ENCODE results near the gene CDH13.
A peak's percentile ranks its signal among the peaks of the same experiment; 100 is the strongest.

CDH13 gene

DNA sequence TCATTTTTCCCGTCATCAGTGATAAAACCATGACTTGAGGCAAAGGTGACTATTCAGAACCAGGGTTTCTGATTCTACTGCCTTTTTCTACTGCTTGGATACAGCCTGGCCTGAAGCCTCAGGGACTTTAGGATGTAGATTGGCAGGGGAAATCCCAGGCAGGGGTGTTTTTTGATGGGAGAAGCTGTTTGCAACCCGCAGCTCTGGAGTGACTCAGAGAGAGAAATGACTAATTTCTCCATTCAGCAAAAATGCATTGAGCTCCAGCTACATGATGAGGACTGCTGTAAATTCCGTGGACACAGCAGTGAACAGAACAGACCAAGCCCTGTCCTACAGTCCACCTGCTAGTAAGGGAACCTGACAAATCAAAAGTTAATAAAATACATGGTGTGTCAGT is 560.6 kb downstream of the CDH13 start:
- no peak for DNase-seq (ENCODE audit: low read depth)

DNA sequence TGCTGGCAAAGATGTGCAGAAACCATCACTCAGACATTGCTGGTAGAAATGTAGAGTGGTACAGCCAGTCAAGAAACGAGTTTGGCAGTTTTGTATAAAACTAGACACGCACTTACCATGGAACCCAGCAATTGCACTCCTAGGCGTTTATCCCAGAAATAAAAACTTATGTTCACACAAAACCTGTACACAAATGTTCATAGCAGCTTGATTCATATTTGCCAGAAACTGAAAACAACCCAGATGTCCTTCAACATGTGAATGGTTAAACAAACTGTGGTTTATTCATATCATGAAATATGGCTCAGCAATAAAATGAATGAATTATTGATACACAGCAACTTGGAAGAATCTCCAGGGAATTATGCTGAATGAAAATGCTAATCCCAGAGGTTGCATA is 570.0 kb downstream of the CDH13 start:
- DNase-seq (ENCODE audit: low read depth): no peak

DNA sequence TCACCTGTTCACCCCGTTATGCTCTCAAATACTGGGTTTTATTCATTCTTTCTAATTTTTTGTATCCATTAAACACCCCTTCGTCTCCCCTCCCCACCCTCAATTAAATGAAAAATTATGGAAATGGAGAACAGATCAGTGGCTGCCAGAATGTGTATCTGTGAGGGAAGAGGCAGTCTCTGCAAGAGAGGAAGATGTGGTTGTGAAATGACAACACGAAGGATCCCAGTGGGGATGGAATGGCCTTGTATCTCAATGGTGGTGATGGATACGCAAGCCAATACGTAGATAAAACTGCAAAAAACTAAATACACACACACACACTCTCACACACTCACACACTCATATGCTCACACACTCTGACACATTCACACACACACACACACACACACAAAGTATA is 570.7 kb downstream of the CDH13 start:
- DNase-seq (ENCODE audit: low read depth): no peak

DNA sequence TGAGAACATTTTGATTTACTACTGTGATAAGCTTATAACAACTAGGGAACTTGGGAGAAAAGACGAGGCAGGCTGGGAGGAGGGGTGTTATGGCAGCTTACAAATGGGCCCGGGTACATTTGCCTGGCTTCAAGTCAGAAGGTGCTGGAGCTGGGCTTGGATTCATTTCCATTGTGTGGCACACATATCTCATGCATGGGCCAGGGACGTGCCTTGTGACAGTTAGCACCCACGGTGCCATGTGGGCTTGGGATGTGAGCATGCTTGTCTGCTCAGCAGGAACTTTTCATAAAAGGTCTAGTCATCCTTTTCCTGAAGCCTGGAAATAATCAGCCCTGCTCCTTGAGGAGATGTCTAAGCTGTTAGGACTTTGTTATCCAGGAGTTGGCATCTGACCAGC is 572.2 kb downstream of the CDH13 start:
- DNase-seq (ENCODE audit: low read depth): no peak

DNA sequence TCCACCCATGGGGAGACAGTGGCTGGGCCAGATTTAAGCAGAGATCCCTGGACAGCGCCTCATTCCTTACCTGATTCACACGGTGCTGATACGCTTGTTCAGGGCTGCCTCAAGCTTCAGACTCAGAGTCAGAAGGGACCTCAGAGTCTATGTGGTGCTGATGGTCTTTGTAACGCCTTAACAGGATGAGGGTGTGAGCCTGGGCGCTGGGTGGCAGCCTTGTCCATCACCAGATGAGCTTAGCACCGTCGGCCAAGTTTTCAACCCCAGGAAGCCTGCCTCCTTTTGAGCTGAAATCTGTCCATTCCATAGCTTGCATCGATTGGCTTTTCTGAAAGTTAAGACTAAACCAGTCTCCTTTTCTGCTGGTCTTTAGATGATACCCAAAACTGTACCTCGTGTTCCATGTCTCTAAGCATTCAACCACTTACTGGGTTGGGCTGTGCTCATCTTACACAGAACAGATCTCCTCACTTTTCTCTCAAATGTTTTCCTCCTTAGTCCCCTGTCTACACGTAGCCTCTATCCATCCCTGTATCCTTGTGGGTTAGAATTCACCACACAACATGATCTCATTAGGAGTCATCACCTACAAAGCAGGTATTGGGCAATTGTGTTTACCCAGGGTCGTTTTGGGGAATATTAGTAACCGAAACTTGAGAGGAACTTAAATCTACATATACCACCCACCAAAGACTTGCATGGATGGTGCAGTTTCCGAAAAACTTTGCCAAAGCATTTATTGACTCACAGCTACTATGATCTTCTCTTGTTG is 573.4 kb downstream of the CDH13 start:
- no peak for DNase-seq (ENCODE audit: low read depth)

DNA sequence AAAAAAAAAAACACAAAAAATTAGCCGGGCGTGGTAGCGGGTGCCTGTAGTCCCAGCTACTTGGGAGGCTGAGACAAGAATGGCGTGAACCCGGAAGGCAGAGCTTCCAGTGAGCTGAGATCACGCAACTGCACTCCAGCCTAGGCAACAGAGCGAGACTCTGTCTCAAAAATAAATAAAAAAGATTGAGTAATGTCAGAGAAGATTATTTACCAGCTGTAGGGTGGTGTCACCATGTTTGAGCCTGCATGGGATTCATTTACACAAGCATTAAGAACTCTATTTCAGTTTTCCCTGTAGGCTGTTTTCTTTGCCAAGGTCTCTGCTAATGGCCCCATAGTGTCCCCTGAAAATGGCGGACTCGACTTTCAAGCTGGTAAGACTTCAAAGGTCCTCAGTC is 575.0 kb downstream of the CDH13 start:
- DNase-seq (ENCODE audit: low read depth): no peak

DNA sequence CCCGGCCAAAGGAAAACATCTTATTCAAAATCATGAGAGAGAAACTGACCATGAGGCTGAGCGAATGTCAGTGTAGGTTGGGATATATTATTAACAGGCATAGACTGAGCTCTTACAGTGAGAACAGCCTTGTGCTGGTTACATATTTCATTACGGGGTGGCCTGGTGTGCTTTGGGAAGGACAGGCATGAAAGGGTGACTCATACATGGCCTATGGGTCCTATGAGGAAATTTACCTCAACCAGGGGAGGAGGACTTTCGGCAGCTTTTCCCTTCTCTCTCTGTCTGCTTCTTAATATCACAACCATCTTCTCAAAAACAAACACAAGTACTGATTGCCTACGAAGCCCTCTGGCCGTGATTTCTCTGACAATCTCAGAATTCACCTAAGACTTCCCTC is 579.1 kb downstream of the CDH13 start:
- no peak for DNase-seq (ENCODE audit: low read depth)

DNA sequence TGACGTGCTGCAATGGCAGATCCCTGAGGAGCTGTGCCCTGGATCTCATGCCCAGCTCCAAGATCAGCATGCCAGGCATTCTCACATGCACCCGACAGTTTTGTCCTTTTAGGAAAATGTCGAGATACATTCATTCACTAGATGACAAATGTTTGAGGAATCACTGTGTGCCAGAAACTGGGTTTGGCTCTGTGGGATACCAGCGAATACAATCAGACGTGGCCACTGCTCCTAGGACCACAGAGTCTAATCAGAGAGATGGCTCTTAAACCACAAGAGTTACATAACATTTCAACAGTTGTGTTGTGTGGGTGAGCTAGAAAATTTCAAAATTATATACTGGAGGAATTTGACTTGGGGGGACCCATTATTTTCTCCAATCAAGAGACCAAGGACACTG is 579.7 kb downstream of the CDH13 start:
- DNase-seq (ENCODE audit: low read depth): no peak

DNA sequence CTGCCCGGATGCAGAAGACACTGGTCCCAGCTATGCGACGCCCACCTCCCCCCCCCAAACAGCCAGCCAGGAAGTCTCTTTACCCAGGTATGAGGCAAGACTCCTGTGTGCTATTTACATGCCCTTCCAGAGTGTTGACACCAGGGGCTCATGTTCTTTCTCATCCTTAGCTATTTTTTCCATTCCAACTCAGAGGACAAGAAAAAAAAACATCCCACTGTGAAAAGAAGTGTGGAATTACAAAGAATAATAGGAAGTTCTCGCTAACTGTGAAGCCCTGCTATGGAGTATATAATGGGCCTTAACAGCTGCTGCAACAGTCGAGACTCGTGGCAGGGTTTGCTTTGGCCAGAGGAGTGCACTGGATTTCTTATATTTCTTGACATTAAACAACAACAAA is 584.9 kb downstream of the CDH13 start:
- DNase-seq (ENCODE audit: low read depth): no peak

DNA sequence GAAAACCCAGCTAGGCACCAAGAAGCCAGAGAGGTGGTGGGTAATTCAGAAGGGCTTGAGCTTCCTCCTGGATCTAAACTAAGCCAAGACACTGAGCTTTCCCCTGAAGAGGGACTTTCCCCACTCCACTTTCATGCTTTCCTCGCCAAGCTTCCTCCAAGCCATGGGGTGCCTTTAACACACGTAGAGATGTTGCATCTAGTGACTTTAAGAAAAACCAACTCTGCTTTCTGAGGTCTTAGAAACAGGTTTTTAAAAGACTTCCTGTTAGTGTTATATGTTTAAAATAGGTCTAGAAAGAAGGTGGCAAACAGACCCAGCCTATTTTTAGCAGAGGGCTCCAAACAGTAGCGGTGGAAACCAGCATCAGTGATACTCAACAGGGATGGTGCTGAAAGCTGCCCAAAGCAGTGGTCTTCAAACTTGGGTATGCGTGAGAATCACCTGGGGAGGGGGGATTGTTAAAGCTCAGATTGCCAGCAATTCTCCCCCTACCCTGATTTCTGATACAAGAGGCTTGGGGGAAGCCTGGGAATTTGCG is 585.6 kb downstream of the CDH13 start:
- DNase-seq (ENCODE audit: low read depth): no peak

DNA sequence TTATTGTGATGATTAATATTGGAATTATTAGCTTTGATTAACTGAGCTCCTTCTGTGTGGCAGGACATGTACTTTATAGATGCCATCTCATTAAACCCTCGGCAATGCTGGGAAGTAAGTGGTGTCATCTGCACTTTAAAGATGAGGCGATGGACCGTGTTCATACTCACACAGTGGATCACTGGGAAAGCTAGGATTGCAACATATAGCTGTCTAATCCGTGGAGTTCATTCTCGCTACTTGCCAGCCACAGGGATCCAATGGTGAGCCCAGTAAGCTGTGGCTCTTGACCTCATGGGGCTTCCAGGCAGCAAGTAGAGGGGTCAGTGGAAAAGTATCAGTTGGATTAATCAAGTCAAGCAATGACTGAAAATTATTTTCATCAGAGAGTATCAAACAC is 587.9 kb downstream of the CDH13 start:
- DNase-seq (ENCODE audit: low read depth): no peak

DNA sequence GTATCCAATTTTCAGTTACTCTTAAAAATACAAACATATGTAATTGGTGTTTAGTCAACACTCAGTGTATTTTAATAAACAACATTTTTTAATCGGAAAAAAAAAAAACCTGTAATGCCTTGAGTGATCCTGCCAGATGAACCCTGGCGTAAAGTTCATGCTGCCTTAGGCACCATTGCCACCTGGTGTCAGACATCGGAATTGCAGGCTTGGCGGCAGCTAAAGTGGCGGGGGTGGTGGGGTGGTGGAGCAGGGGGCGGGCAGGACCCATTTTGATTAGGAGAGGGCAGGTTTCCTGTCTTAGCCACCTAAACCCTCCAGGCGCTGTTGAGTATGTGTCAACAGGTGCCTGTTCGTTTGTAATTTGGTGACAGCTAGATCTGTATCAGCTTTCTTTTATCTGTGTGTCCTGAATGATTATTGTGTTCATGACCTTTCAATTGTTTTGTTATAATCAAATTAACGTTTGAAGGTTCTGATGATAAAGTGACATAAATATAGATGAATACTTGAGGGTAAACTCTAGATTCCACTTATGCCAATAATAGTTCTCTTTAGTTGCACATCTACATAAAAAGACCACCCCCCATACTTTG is 588.7 kb downstream of the CDH13 start:
- DNase-seq (ENCODE audit: low read depth): peak; percentile 2

DNA sequence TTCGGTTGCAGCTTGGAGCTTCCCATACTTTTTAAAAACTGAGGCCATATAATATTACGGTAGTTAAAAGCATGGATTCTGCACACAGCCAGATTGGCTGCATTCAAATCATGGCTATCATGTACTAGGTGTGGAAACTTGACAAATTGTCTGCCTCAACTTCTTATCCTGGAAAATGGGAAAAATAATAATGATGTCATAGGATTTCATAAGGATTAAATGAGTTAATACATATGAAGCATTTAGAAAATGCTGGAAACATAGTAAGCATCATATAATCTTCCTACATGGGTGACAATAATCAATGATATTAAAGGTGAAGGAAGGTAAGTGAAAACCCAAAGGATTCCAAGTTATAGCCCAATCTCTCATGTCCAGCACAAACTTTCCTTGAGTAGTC is 592.5 kb downstream of the CDH13 start:
- DNase-seq (ENCODE audit: low read depth): no peak

DNA sequence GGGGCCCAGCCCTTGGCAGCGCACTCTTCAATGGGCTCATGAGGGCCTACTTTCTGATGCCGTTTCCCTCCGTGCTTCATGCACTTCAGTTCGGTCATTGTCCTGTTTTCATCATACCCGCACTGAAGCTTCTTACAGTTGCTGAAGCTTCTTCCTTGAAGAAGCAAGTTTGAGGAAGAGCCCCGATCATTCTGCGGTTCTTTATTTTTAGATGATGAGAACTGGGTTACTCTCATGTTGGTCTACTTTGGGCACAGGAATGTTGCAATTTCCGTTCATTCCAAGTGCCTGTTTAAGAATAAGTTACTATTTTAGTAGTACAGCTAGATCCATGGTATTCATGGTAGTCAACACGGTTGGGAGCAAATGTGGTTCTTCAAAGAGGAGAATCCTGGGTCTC is 593.3 kb downstream of the CDH13 start:
- no peak for DNase-seq (ENCODE audit: low read depth)

DNA sequence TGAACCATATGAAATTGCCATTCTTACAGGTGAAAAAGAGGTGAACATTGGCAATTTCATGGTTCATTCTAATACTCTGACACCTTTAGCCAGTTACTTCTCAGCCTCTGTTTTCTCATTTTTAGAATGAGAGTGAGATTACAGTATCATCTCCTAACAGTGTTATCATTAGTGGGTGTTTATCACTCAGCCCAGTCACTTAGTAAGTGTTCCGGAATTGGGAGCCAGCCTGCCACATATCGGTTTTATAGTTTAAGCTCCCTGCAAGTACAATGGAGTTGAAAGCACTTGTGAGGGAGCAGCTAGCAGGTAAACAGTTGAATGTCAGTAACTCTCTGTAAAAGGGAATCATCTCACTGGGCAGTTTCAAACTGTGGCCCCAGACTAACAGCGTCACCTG is 597.9 kb downstream of the CDH13 start:
- DNase-seq (ENCODE audit: low read depth): no peak

DNA sequence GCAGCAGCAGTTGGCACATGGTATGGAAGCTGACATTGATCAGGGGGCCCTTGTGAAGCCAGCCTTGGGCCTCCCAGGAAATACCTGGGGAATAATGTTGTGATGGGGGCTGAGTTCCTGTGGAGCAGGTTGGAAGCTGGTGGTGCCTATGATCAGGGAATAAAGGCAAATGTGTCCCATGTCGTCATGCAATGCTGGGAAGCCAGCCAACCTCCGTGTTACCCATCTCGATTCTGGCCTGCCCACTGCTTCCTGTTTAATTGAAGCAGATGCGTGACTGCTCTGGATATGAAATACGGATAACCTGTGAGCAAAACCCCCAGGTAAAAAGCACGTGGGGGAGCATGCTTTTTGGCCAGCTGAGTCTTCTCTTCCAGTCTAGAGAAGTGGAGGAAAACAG is 600.6 kb downstream of the CDH13 start:
- no peak for DNase-seq (ENCODE audit: low read depth)

DNA sequence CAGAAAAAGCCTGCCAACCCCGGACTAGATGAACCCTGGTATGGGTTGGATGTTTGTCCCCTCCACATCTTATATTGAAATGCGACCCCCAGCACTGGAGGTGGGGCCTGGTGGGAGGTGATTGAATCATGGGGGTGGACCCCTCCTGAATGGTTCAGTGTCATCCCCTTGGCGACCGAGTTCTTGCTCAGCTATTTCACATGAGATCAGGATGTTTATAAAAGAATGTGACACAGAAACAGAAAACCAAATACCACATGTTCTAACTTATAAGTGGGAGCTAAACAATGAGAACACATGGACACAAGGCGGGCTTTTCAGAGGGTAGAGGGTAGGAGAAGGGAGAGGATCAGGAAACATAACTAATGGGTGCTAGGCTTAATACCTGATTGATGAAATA is 605.0 kb downstream of the CDH13 start:
- DNase-seq (ENCODE audit: low read depth): no peak

DNA sequence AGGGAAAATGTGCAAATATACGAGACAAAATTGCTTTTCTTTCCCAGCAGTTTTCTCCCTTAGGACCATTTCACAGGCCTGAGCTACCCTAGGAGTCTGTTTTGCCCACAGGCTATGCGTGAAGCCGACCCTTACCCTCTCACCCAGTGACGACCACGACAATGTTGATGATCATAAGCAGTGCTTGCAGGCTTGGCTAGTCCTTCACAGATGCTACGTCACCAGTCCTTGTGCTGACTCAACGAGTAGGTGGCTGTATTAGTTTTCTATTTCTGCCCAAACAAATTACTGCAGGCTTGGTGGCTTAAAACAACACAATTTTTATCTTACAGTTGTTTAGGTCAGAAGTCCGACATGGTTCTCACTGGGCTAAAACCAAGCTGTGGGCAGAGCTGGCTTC is 606.4 kb downstream of the CDH13 start:
- DNase-seq (ENCODE audit: low read depth): no peak

DNA sequence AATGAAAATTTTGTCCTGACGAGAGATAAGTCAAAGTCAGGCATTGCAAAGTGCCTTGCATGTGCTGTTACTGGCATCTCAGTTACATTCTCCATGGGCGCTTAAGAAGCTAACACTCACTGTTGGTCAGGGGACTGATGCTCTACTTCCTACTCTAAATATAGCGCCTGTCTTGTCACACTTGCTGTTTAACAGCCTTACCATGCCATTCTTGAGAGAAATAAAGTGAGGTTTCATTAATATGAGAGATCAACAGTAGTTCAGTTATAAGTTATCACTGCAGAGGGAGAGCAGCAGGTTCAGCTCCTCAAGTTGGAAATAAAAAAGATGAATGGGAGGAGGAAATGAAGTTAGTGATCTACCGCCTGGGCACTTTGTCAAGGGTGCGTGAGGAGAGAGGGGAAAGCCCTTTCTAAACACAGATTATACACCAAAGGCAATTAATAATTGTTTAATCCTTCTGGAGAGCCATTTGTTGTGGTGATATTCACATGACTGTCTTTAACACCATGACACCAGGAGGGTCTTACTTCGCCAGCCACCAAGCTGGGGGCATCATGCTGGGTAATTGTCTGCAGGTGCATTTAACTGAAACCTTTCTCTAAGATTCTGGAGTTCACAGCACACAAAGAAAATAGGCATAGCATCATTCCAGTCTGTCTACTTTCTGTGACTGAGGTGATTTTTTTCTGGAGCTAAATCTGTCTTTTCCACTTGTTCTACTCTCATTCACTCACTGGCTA is 612.4 kb downstream of the CDH13 start:
- no peak for DNase-seq (ENCODE audit: low read depth)

DNA sequence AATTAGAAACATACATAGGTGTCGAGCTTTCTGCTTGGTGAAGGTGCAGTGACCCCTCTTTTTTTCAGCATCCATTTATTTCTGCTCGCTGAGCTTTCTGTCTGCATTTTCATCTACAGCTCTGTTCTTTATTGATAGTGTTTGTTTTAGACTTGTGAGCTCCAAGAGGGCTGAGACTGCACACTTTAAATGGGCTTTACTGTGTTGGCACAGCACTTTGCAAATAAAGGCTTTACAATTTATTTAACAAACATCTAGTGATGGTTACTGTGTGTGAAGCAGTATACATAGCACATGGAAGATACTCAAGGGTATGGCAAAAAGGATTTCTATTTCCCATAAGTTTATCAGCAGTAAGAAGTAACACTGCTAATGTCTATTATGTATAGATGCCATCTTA is 617.3 kb downstream of the CDH13 start:
- no peak for DNase-seq (ENCODE audit: low read depth)

DNA sequence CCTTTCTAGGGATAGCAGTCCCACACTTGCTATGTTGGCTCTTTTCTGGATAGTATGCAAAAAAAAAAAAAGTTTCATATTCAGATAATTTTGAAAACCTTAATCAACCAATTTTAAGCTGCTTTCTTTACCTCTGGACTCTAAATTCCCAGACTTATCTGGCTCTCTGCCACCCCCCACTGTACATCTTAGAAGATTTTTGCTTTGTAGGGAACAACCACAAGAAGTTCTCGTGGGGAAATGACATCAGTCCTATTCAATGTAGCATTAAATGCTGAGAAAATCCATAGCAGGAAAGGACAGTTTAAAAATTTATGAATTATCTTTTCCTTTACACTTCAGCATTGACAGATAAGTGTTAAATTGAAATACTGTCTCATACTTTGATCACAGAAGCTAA is 618.3 kb downstream of the CDH13 start:
- DNase-seq (ENCODE audit: low read depth): no peak

DNA sequence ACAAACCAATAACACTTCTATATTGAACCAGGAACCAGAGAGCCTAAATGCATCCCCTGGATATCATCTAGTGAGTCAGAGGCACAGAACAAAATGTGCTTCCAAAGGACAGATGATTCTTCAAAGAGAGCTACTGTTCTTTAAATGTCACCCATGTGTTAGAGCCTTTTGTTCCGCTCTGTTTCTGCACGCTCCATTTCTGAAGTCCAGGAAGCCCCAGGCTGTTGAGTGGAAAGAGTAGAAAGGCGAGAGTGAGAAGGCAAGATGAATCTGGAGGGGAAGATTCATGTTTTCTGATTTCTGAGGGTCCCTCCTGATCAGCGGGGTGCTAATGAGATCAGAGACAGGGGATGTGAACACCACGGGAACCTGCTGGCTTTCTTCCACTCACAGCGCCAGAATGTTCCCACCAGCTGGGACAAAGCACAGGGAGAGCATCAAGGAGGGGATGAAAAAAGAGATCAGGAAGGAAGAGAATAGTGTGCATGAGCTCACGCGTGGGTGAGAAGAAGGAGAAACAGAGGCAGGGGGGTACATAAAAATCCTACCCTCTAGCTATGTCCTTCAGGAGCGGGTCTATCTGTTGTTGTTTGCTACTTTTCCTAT is 621.1 kb downstream of the CDH13 start:
- no peak for DNase-seq (ENCODE audit: low read depth)

Data from activated gamma-delta T cell treated with anti-CD3 and anti-CD28 coated beads, Interleukin-2, amount 50 U/mL, for 16 hours (primary cell).